Parathyroid adenoma (tissue), 2 donors: ENCODE measurements around the gene HES4.
"Not testable (repeated sequence)": the region's sequence is repeated elsewhere in the genome, so short reads cannot be mapped to it uniquely, and the experiment has no call there.

Experiments used
- H2AFZ ChIP-seq: fragments of 300-600 bp; sonication (generic); one replicate; pipeline ENCODE4 v1.7.0; 2017; ENCODE audit warnings: antibody characterized with exemption, mild to moderate bottlenecking
- H3K27ac ChIP-seq: fragments of 300-600 bp; sonication (generic); one replicate; pipeline ENCODE4 v1.7.0; 2017
- H3K27me3 ChIP-seq: fragments of 300-600 bp; sonication (generic); one replicate; pipeline ENCODE4 v1.7.0; 2017; ENCODE audit warnings: low read length; ENCODE audit not compliant: control insufficient read depth, insufficient read depth
- H3K36me3 ChIP-seq: fragments of 300-600 bp; sonication (generic); one replicate; pipeline ENCODE4 v1.7.0; 2017; ENCODE audit warnings: low read length; ENCODE audit not compliant: control insufficient read depth, insufficient read depth
- H3K4me1 ChIP-seq: fragments of 300-600 bp; sonication (generic); one replicate; pipeline ENCODE4 v1.7.0; 2017; ENCODE audit warnings: control low read depth
- H3K4me2 ChIP-seq: fragments of 300-600 bp; sonication (generic); one replicate; pipeline ENCODE4 v1.7.0; 2017; ENCODE audit warnings: low read length
- H3K4me3 ChIP-seq: fragments of 300-600 bp; sonication (generic); one replicate; pipeline ENCODE4 v1.7.0; 2017; ENCODE audit warnings: low read depth, low read length
- H3K79me2 ChIP-seq: fragments of 300-600 bp; sonication (generic); one replicate; pipeline ENCODE4 v1.7.0; 2017; ENCODE audit warnings: control low read depth
- H3K9ac ChIP-seq: fragments of 300-600 bp; sonication (generic); one replicate; pipeline ENCODE4 v1.7.0; 2017; ENCODE audit warnings: mild to moderate bottlenecking
- H3K9me3 ChIP-seq: fragments of 300-600 bp; sonication (generic); one replicate; pipeline ENCODE4 v1.7.0; 2017; ENCODE audit warnings: low read length; ENCODE audit not compliant: control insufficient read depth
- CTCF ChIP-seq: fragments of 300-600 bp; sonication (generic); IDR thresholded peaks from one replicate; pipeline ENCODE4 v1.7.0; 2017; ENCODE audit warnings: antibody characterized with exemption, mild to moderate bottlenecking
- donor health status: primary hyperparathyroidism.

The HES4 gene

GRCh38 chr1:997993-998744 is 1.7 kb downstream of the HES4 start:
- Histone ChIP-seq H3K9ac (no peak overlapping the region), H3K27ac (no peak overlapping the region), H3K9me3 (no peaks in the 10 kb centered on the region), H3K4me3 (no peak overlapping the region), H3K36me3 (no peaks in the 10 kb centered on the region), H3K4me1 (no peaks in the 10 kb centered on the region), H2AFZ (no peak overlapping the region), H3K79me2 (no peaks in the 10 kb centered on the region), H3K4me2 (no peak overlapping the region), H3K27me3 (no peaks in the 10 kb centered on the region)
- TF ChIP-seq CTCF = no peak

GRCh38 chr1:997713-997992 is 2.2 kb downstream of the HES4 start:
- no peak overlapping the region for H3K4me3 ChIP-seq
- H3K27me3 ChIP-seq = no peaks in the 10 kb centered on the region
- H3K36me3 ChIP-seq = no peaks in the 10 kb centered on the region
- no peaks in the 10 kb centered on the region for H3K9me3 ChIP-seq
- TF ChIP-seq CTCF = no peak
- H3K9ac ChIP-seq = no peak overlapping the region
- no peaks in the 10 kb centered on the region for H3K4me1 ChIP-seq
- H3K79me2 ChIP-seq = no peaks in the 10 kb centered on the region
- H3K4me2 ChIP-seq = no peak overlapping the region
- no peak overlapping the region for H3K27ac ChIP-seq
- no peak overlapping the region for H2AFZ ChIP-seq

- H3K27ac ChIP-seq = no peak overlapping the region
- no peak overlapping the region for H3K4me3 ChIP-seq
- no peaks in the 10 kb centered on the region for H3K79me2 ChIP-seq
- no peak for TF ChIP-seq CTCF
- H3K27me3 ChIP-seq = no peaks in the 10 kb centered on the region
- no peaks in the 10 kb centered on the region for H3K9me3 ChIP-seq
- H3K4me1 ChIP-seq = no peaks in the 10 kb centered on the region
- H3K36me3 ChIP-seq = no peaks in the 10 kb centered on the region
- no peak overlapping the region for H2AFZ ChIP-seq
- no peak overlapping the region for H3K4me2 ChIP-seq
- H3K9ac ChIP-seq = no peak overlapping the region
These were observed 2.8 kb downstream of the HES4 start for GRCh38 chr1:996851-997712.

GRCh38 chr1:995665-996633 is 3.9 kb downstream of the HES4 start:
- Histone ChIP-seq H3K9me3 (no peaks in the 10 kb centered on the region), H3K9ac (no peak overlapping the region), H3K4me3 (no peak overlapping the region), H3K27ac (no peak overlapping the region), H3K4me2 (no peak overlapping the region), H3K27me3 (no peaks in the 10 kb centered on the region), H3K79me2 (no peaks in the 10 kb centered on the region), H3K4me1 (no peaks in the 10 kb centered on the region), H2AFZ (no peak overlapping the region), H3K36me3 (no peaks in the 10 kb centered on the region)
- TF ChIP-seq CTCF = no peak

GRCh38 chr1:994546-994945 is 5.4 kb downstream of the HES4 start:
- H3K36me3 ChIP-seq, H3K9me3 ChIP-seq, H2AFZ ChIP-seq, H3K27me3 ChIP-seq, H3K27ac ChIP-seq, H3K9ac ChIP-seq, H3K4me2 ChIP-seq, H3K79me2 ChIP-seq, H3K4me1 ChIP-seq, H3K4me3 ChIP-seq: not testable (repeated sequence)
